ENCODE measurements around the gene DAZAP2.
"Not testable (repeated sequence)": the region's sequence is repeated elsewhere in the genome, so short reads cannot be mapped to it uniquely, and the experiment has no call there.

Gene DAZAP2

DNA sequence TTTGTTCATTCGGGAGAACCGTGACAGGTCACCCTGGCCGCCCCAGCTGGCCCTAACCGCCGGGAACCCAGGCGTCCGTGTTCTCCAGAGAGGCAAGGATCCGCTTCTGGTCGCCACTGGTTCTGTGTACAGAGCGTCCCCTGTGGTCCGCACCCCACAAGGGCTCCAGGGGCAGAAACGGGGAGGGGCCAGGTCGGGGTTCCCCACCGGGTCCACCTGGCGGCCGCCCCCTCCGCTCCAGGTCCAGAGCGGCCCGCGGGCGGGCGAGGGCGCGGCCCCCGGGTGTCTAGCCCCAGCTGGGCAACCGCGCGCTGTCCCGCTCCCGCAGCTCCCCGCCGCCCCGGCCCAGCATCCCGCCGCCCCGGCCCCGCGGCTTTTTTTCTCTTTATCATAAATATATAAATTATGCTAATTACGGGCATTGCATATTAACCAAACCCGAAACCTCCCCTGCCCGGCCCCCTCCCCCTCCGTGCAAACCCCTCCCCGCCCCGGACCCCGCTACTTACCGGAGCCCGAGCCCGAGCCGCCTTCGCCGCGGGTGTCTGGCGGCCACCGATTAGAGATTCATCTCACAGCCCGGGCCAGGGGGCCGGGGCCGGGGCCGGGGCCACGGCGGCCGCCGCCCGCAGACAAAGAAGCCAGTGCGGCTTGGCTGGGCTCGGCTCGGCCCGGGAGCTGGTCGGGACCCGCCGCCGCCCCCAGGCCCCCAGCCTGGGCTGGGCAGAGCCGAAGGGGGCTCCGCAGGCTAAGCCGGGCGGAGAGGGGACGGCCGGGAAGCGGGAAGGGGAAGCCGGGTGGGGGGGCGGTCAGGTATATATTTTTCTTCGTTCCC, 21.3 kb upstream of the DAZAP2 start:
- DNase-seq: peak; percentile 24

- peak; percentile 63 for DNase-seq
Observed at GRCh38 chr12:51217968-51218606, 20.5 kb upstream of the DAZAP2 start, which contains the start of gene POU6F1. Gene POU6F1 (minus strand): TSS chr12:51218062. CDS start chr12:51206836, 11,226 bp downstream.

GRCh38 chr12:51218607-51219161, 19.9 kb upstream of the DAZAP2 start:
- no peak for DNase-seq

DNA sequence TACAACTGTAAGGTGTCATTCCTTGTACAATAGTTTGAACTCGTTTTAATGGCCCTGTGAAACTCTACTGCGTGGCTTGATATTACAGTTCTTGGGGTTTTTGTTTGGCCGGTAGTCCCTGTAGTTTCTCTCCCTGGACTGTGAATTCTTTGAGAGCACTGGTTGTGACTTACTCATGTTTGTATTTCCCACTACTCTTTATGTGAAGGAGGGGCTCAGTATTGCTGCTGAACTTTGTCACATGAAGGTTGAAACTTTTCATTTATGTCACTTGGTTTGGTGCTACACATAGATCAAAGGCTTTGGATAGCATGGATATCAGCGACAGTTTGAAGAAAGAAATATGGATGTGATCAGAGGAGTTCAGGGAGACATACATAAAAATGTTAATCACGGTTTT, 19.3 kb upstream of the DAZAP2 start:
- DNase-seq: no peak

DNA sequence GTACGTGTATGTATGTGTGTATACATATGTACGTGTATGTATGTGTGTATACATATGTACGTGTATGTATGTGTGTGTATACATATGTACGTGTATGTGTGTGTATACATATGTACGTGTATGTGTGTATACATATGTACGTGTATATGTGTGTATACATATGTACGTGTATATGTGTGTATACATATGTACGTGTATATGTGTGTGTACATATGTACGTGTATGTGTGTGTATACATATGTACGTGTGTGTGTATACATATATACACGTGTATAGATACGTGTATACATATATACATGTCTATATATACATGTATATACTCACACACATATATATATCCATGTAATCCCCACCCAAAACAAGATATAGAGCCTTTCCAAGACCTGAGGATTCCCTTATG, 18.8 kb upstream of the DAZAP2 start:
- not testable (repeated sequence) for DNase-seq

DNA sequence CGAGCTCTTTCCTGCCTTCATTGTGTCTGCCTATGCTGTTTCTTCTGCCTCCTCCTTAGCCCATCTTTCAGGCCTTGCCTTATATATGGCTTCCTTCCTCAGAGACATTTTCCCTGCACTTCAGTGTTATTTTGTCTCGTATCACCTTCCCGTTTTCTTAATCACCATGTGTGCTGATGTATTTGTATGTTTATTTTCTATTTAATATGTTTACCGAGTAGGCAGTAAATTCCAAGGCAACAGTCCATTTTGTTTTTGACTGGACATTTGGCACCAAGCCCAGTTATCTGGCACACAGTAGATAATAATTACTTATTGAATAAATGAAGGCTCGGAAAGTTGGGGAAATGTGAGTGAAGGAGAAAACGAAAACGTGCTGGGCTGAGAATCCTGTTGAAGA, 16.2 kb upstream of the DAZAP2 start:
- no peak for DNase-seq

DNA sequence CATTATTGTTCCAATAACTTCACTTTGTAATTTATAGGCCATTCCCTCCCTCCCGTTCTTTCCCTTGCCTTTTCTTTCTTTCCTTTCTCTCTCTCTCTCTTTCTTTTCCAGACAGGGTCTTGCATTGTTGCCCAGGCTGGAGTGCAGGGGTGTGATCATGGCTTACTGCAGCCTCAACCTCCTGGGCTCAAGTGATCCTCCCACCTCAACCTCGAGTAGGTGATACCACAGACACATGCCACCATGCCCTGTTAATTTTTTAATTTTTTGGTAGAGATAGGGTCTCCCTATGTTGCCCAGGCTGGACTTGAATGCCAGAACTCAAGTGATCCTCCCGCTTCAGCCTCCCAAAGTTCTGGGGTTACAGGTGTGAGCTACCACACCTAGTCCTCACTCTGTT, 14.0 kb upstream of the DAZAP2 start:
- DNase-seq: no peak

DNA sequence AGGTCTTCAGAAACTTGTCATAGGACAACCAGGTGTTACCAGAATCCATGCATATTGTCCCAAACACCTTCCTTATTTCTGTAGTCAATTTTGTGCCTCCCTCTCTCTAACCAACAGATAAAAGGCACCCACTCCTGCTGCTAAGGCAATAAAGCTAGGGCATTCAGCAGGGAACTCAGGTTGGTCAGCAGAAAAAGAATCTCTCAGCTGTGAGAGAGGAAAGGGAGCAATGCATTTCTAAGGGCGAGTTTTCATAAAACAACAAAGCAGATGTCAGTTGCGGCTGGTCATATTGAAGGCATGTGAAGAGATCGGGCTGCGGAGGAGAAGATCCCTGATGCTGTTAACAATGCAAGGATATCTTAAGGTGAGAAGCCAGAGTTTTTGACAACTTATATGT, 13.4 kb upstream of the DAZAP2 start:
- no peak for DNase-seq

DNA sequence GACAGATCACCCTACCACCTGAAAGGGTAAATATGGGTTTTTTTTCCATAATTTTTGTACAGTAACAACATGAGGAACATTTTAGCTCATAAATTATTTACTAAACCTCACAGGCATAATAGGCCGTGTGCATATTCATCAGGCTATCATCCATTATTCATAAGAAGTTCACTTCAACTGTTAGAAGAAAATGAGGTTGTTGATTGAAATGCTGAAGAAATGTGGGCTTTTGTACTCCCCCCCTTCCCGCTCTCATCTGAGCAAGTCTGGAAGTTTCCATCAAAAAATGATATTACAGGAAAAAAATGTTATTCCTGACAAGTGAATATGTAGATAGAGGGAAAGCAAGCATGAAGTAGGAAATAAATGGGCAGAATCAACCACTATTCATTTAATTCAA, 12.9 kb upstream of the DAZAP2 start:
- DNase-seq: no peak

GRCh38 chr12:51227112-51227511, 11.5 kb upstream of the DAZAP2 start:
- not testable (repeated sequence) for DNase-seq

- no peak for DNase-seq
Observed at GRCh38 chr12:51227962-51228361, 10.7 kb upstream of the DAZAP2 start.

GRCh38 chr12:51229116-51229809, 9.4 kb upstream of the DAZAP2 start:
- DNase-seq: no peak

GRCh38 chr12:51232642-51233041, 6.0 kb upstream of the DAZAP2 start:
- DNase-seq: no peak

- no peak for DNase-seq
Observed at GRCh38 chr12:51234530-51234929, 4.1 kb upstream of the DAZAP2 start.

- no peak for DNase-seq
Observed at GRCh38 chr12:51238037-51238509, 553 bp upstream of the DAZAP2 start.

DNA sequence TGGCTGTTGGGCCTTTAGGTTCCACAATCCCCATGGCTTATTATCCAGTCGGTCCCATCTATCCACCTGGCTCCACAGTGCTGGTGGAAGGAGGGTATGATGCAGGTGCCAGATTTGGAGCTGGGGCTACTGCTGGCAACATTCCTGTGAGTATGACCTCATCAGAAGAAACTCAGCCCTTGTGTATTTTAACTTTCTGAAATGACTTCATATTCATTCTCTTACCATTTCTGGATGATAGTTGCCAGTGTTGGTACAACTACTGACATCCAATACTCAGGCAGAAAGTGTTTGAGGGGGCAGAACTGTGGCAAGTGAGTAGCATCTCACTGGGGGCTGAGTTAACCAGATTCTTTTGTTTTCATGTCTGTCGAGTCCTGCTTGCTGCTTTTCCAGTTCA, 2.3 kb downstream of the DAZAP2 start:
- DNase-seq: no peak

DNA sequence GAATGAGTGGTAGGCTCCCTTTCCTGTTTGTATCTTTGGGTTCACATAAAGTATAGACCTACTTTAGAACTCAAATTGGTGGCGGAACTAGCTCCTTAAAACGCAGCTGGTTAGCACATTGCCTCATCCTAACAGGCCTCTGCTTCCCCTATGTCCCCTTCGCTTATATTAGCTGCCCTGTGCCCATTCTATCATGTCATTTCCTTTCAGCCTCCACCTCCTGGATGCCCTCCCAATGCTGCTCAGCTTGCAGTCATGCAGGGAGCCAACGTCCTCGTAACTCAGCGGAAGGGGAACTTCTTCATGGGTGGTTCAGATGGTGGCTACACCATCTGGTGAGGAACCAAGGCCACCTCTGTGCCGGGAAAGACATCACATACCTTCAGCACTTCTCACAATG, 3.5 kb downstream of the DAZAP2 start:
- no peak for DNase-seq

DNA sequence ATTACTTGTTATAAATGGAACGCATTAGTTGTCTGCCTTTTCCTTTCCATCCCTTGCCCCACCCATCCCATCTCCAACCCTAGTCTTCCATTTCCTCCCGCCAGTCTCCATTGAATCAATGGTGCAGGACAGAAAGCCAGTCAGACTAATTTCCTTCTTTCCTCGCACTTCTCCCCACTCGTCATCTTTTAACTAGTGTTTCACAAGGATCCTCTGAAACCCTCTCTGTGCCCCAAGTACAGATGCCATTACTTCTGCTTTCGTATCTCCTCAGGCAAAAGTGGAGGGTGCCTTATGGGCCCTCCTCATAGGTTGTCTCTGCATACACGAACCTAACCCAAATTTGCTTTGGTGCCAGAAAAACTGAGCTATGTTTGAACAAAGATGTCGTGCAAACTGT, 4.2 kb downstream of the DAZAP2 start:
- DNase-seq: no peak

- DNase-seq: no peak
Observed at GRCh38 chr12:51244269-51244668, 5.6 kb downstream of the DAZAP2 start.

- DNase-seq: no peak
Observed at GRCh38 chr12:51245476-51246253, 7.0 kb downstream of the DAZAP2 start.

- peak; percentile 28 for DNase-seq
Observed at GRCh38 chr12:51246254-51246853, 7.7 kb downstream of the DAZAP2 start.

Data from stimulated activated CD4-positive, alpha-beta T cell treated with anti-CD3 and anti-CD28 coated beads, Interleukin-1b, Interleukin-23, amount 100 ng/mL, for 48 hours (primary cell).